DOHH2 (cell line): ENCODE measurements around the gene CTSW.

Source experiments
- CTCF ChIP-seq: fragments of 200-600 bp; sonication (generic); IDR thresholded peaks from one replicate; pipeline ENCODE4 v1.5.1; 2014; ENCODE audit warnings: antibody characterized with exemption, mild to moderate bottlenecking, low read depth, low read length; ENCODE audit not compliant: poor library complexity, severe bottlenecking
- EZH2phosphoT487 ChIP-seq: fragments of 200-600 bp; sonication (generic); IDR thresholded peaks from 2 replicates; pipeline ENCODE4 v1.6.1; 2017; ENCODE audit warnings: borderline replicate concordance, mild to moderate bottlenecking, antibody characterized with exemption, low read length, moderate library complexity, mixed read lengths

GRCh38 chr11:65855927-65856363, 23.7 kb upstream of the CTSW start:
- TF ChIP-seq CTCF, result no peak
- no peak for TF ChIP-seq EZH2phosphoT487
